Retinal pigment epithelial cell (primary cell): ENCODE results near the gene SPI1.

ENCODE experiments used
- DNase-seq: peaks from one replicate; pipeline ENCODE4 v3.0.0-alpha.2; 2010; ENCODE audit warnings: low read depth
- H3K4me3 ChIP-seq: 2 replicates; pipeline ENCODE4 v1.5.1; 2011; ENCODE audit warnings: mild to moderate bottlenecking, low read length, control low read depth, moderate library complexity
- TF ChIP-seq, protein P1 (sequence below): conservative IDR thresholded peaks from 2 replicates; pipeline ENCODE4 v1.5.1; 2011; ENCODE audit warnings: low read depth, low read length, control low read depth, inconsistent platforms

SPI1 gene

DNA sequence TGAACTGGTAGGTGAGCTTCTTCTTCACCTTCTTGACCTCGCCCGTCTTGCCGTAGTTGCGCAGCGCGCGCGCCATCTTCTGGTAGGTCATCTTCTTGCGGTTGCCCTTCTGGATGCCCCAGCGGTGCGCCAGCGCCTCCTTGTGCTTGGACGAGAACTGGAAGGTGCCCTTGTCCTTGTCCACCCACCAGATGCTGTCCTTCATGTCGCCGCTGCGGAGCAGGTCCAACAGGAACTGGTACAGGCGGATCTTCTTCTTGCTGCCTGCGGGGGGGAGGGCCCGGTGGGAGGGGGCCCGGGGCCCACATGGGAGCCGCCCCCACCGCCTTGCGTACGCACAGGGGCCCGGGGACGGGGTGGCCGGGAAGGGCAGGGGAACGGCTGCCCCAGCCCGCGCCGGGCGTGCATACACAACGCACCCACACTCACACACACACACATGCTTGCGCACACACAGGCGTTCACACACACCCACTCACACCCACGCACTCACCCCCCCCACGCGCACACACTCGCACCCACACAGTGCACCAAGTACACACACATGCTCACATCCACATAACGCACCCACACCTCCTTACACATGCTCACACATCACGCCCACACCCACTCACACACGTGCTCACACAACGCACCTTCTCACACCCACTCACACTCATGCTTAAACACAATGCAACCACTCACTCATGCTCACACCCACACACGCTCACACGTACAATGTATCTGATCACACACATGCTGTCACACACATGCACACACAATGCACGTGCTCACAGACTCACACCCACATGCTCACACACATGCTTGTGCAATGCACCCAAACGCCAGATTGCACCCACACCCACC is 22.8 kb downstream of the SPI1 start:
- H3K4me3 ChIP-seq: peak overlapping the region; percentile 26
- DNase-seq: peak; percentile 52

DNA sequence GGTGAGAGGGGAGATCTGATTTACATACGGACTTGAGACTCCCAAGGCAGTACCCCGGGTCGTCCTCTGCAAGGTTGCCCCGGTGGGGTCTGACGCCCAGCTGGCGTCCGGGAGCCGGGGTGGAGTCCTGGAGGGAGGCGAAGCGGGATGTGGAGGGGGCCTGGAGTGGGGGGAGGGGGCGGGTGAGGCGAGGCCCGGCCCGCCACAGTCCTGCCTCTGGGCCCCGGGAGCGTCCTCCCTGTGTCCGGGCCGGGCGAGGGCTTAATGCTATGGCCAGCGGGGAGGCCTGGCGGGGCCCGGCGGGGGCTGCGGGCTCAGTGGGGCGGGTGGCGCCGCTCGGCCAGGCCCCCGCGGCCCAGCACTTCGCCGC is 23.4 kb downstream of the SPI1 start:
- DNase-seq: no peak
- H3K4me3 ChIP-seq: peak overlapping the region; percentile 26
- TF ChIP-seq, protein P1, sequence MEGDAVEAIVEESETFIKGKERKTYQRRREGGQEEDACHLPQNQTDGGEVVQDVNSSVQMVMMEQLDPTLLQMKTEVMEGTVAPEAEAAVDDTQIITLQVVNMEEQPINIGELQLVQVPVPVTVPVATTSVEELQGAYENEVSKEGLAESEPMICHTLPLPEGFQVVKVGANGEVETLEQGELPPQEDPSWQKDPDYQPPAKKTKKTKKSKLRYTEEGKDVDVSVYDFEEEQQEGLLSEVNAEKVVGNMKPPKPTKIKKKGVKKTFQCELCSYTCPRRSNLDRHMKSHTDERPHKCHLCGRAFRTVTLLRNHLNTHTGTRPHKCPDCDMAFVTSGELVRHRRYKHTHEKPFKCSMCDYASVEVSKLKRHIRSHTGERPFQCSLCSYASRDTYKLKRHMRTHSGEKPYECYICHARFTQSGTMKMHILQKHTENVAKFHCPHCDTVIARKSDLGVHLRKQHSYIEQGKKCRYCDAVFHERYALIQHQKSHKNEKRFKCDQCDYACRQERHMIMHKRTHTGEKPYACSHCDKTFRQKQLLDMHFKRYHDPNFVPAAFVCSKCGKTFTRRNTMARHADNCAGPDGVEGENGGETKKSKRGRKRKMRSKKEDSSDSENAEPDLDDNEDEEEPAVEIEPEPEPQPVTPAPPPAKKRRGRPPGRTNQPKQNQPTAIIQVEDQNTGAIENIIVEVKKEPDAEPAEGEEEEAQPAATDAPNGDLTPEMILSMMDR: no peak

More for the DNA sequence above, 22.8 kb downstream of the SPI1 start:
- TF ChIP-seq, protein P1: peak; percentile 99

DNA sequence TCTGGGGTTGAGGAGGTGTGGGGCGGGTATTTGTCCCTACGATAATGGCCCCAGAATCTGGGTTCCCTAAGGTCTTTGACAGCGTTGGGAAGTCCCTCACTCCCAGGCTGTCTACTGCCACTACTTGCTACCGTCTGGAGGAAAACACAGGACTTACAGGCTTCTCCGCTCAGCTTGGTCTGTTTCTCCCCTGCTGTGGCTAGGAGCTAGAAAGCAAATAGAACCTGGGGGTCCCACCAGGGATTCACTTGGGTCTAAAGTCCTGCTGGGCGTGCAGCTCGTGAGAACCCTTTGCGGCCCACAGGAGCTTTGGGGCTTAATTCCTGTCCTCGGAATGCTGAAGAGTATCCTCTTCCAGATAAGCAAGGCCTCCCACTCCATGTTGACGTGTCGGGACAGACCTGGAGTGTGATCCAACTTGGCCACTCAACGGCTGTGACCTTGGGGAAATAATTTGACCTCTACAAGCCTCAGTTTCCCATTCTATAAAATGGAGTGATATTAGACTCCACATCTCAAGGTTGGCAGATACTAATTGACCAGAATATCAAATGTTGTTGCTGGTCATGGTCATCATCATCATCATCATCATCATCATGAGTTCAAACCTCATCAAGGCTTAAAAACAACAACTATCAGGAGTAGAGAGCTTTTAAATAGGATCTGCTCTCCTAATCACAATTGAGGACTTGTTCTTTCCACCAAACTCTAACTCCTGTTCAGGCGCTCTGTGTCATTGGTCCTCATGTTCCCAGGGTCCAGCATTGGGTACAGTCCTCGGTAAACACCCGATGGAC is 24.2 kb downstream of the SPI1 start:
- DNase-seq: no peak
- TF ChIP-seq, protein P1: no peak
- H3K4me3 ChIP-seq: no peak overlapping the region

DNA sequence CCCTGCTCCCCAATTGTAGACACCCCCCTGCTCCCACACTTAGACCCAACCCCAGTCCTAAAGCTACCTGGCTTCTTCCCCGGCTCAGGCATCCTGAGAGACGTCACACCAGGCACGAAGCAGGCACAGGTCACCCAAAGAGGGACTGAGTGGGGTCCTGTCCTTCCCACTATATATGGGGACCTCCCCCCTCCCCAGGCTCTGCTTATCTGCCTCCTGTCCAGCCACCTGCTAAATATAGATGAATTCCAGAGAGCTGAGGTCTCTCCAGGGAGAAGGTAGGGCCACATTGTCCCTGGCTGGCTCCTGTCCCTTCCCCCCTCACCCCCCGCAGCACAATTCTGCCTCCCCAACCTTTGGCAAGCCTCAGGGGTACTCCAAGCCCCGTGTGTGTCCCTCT is 25.8 kb downstream of the SPI1 start, which contains the start of gene MYBPC3:
TSS of gene MYBPC3 (minus strand) at position 147 of the 400 bp plus-strand sequence. CDS start at position 92, 55 bp downstream.
- no peak within 1 kb of the TSS for H3K4me3 ChIP-seq
- no peak for DNase-seq

DNA sequence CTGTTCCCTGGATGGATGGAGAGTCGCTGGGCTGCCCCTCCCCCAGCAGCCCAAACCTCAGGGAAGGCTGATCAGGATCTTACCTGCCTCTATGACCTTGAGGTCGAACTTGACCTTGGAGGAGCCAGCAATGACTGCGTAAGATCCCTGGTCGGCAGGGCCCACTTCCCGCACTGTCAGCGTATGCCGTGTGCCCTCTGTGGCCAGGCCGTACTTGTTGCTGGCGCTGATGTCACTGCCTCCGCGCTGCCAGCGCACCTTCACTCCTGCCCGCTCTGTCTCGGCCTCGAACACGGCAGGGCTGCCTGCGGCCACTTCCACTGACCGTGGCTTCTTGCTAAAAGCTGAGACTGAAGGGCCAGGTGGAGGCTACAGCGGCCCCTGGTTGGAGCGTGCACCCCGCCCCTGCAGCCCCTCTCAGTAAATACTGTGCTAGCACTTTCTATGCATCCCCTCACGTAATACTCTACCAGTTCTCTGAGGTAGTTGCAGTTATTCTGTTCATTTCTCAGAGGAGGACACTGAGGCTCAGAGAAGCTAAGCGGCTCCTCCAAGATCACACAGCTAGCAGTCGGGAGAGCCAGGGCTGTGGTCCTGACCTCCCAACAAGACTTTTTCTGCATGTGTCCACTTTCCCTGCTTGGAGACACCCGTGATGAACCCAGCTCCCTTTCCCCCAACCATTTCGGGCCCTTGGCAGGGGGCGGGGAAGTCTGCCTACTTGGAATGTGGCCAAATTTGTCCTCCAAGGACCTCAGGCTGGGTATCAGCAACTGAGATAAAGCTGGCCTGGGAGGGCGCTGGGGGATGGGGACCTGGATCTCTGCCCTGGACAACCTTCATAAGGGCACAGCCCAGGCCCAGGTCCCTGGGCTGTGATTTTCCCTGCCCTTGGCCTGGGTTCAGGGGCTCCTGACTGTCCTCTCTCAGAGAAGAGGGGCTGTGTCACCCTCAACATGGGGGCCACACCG is 26.9 kb downstream of the SPI1 start:
- no peak overlapping the region for H3K4me3 ChIP-seq
- DNase-seq: no peak
- TF ChIP-seq, protein P1: no peak

More for the DNA sequence above, 25.8 kb downstream of the SPI1 start, which contains the start of gene MYBPC3:
- TF ChIP-seq, protein P1: no peak

DNA sequence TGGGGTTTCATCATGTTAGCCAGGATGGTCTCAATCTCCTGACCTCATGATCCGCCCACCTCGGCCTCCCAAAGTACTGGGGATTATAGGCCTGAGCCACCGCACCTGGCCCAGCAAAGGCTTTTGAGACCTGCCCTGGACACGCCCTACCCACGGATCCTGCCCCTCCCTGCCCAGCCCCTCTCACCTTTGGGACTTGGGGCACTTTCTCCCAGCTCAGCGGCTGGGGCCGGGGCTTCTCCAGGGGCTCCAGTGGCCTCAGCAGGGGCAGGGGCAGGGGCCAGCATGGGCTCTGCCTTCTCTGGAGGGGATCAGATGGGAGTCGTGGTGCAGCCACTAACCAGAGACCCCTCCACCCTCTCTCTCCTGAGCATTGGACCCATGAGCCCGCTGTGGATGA is 28.0 kb downstream of the SPI1 start:
- no peak overlapping the region for H3K4me3 ChIP-seq
- no peak for DNase-seq
- TF ChIP-seq, protein P1: no peak
